Measurements from ENCODE around the gene CHMP1B.

- no peak for TF ChIP-seq REST (IDR thresholded peaks at IDR 0.05; ENCODE audit: insufficient replicate concordance, low read depth)
- no peak for TF ChIP-seq CTCF (IDR thresholded peaks at IDR 0.05; ENCODE audit: insufficient read depth, low read length)
- no peak for TF ChIP-seq POLR2AphosphoS5 (IDR thresholded peaks at IDR 0.05; ENCODE audit: low read depth)
- TF ChIP-seq GABPA (IDR thresholded peaks at IDR 0.05; ENCODE audit: low read depth) = no peak
These were observed 8.7 kb upstream of the CHMP1B start for GRCh38 chr18:11842562-11842961.
